GM10248 (cell line): ENCODE measurements around the gene DLGAP1.

Experiments
- CTCF ChIA-PET: fragments of 300-600 bp; sonication (Branson Sonifier 250); formaldehyde crosslinking; extraction: SDS; loops from one replicate; lab custom pipeline; 2021; ENCODE audit warnings: antibody characterized with exemption; lab: Yijun Ruan, JAX
- POLR2A ChIA-PET: fragments of 350-650 bp; sonication (Branson Sonifier 250); formaldehyde crosslinking; extraction: SDS; loops from one replicate; lab custom pipeline; 2020; ENCODE audit warnings: antibody characterized with exemption; lab: Yijun Ruan, JAX
- DNase-seq: peaks from one replicate; pipeline ENCODE4 v3.0.0; 2012; ENCODE audit errors: extremely low spot score
- TF ChIP-seq, protein P1 (sequence below): IDR thresholded peaks from 2 replicates; pipeline ENCODE4 v1.5.1; 2012; ENCODE audit warnings: mild to moderate bottlenecking, low read depth; ENCODE audit errors: extremely low read depth, missing control alignments, control extremely low read depth

The DLGAP1 gene

GRCh38 chr18:3667255-3668137 lies 787.6 kb downstream of the DLGAP1 start:
- POLR2A ChIA-PET: no interaction called here
- CTCF ChIA-PET: interaction anchor here (0.7 to 4.3 kb wide), 33 partner anchors 9 to 735 kb away, joined by 3 to 138 read pairs (median 6); partner anchors contain the start of gene MYL12B
- TF ChIP-seq, protein P1, sequence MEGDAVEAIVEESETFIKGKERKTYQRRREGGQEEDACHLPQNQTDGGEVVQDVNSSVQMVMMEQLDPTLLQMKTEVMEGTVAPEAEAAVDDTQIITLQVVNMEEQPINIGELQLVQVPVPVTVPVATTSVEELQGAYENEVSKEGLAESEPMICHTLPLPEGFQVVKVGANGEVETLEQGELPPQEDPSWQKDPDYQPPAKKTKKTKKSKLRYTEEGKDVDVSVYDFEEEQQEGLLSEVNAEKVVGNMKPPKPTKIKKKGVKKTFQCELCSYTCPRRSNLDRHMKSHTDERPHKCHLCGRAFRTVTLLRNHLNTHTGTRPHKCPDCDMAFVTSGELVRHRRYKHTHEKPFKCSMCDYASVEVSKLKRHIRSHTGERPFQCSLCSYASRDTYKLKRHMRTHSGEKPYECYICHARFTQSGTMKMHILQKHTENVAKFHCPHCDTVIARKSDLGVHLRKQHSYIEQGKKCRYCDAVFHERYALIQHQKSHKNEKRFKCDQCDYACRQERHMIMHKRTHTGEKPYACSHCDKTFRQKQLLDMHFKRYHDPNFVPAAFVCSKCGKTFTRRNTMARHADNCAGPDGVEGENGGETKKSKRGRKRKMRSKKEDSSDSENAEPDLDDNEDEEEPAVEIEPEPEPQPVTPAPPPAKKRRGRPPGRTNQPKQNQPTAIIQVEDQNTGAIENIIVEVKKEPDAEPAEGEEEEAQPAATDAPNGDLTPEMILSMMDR: no peak
- DNase-seq: no peak

DNA sequence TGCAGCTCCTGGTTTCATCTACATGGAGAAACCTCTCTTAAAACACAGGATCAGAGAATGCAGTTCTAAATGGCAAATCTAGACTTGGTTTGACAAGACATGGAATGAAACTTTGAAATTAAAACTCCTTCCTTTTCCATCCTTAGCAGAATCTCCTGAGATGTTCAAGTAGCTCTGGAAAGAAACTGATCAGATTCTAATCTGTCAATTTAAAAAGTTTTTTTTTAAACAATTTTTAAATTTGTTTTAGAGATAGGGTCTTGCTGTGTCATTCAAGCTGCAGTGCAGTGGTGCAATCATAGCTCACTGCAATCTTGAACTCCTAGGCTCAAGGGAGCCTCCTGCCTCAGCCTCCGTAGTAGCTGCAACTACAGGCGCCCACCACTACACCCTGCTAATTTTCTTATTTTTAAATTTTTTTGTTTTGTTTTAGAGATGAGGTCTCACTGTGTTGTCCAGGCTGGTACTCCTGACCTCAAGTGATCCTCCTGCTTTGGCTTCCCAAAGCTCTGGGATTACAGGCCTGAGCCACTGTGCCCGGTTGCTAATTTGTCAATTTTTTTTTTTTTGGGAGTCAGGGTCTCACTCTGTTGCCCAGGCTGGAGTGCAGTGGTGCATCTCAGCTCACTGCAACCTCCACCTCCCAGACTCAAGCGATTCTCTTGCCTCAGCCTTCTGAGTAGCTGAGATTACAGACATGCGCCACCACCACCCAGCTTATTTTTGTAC lies 788.4 kb downstream of the DLGAP1 start:
- DNase-seq: no peak
- POLR2A ChIA-PET: no interaction called here
- TF ChIP-seq, protein P1: no peak
- CTCF ChIA-PET: interaction anchor here (0.7 to 4.3 kb wide), 62 partner anchors 10 to 734 kb away, joined by 3 to 138 read pairs (median 4); partner anchors contain the start of genes MYL12A and MYL12B

- TF ChIP-seq, protein P1: peak; percentile 86
- DNase-seq: peak; percentile 71
- POLR2A ChIA-PET: no interaction called here
- CTCF ChIA-PET: interaction anchor here (0.7 to 4.3 kb wide), 63 partner anchors 9 to 733 kb away, joined by 3 to 138 read pairs (median 4); partner anchors contain the start of genes MYL12A and MYL12B
Measured at GRCh38 chr18:3665780-3666525, 789.2 kb downstream of the DLGAP1 start.

DNA sequence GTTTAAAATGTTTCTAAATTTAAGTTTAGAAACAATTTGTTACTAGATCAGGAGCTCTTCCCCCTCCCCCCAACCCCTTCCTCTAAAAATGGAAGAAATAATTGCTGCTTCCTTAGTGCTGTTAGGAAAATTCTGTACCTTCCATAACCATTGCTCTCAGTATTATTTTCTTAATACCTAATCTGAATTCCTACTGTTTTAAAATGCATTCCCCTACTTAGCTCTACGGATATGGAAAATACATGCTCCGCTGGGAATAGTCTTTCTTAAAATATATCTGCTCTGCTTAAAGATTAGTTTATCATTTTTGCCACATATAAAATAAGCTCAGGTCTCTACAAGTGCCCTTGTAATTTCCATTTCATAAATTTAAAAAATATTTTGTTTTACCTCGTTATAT lies 789.9 kb downstream of the DLGAP1 start:
- ChIA-PET CTCF (interaction anchor here (0.6 to 4.3 kb wide), 28 partner anchors 8 to 537 kb away, joined by 3 to 138 read pairs (median 9); no protein-coding TSS in a partner anchor), POLR2A (no interaction called here)
- TF ChIP-seq, protein P1: no peak
- no peak for DNase-seq

DNA sequence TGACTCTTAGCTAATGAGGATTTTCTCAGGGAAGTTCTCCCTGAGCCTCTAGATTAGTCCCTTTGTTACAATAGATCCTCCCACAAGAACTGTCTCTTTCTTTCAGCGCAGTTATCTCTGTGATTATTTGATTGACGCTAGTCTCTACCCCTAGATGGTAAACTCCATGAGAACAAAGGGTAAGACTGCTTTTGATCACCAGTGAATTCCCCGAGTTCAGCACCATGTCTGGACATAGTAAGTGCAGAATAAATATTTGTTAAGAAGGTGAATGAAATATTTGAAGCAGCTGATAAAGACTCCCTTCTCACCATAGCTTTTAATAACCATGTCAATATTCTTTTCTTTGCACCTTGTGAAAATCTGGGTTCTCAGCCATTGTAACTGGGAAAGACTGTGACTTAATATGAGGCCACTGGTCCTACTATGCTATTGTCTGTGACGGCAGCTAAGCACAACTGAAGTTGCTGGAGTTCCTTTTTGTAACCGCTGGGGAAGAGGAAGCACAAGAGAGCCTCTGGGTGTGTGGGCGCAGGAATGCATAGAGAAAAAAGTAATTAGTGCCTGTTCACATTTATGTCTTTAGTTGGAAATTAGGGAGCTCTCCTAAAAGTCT lies 790.4 kb downstream of the DLGAP1 start:
- CTCF ChIA-PET: interaction anchor here (0.6 to 4.3 kb wide), 17 partner anchors 12 to 536 kb away, joined by 3 to 138 read pairs (median 13); no protein-coding TSS in a partner anchor
- POLR2A ChIA-PET: no interaction called here
- DNase-seq: no peak
- TF ChIP-seq, protein P1: no peak
